Keratinocyte (primary cell): Measurements from ENCODE around the gene CCNH. TPM values are rescaled to one million over a fixed set of nuclear protein-coding genes. Genes with fewer than 3 reads are reported as not detected.

Source experiments
- DNase-seq: peaks from one replicate; pipeline ENCODE4 v3.0.0-alpha.2; 2011; ENCODE audit warnings: low read depth, missing footprints, low spot score
- FAIRE-seq: peaks from 2 replicates; lab custom pipeline; 2011; peaks lifted over from hg19 to GRCh38; lab: Jason Lieb, UNC
- H2AFZ ChIP-seq: 2 replicates; pipeline ENCODE4 v1.6.0; 2012; ENCODE audit warnings: low read length, control low read depth, inconsistent platforms; ENCODE audit not compliant: control insufficient read depth
- H3K27ac ChIP-seq: 2 replicates; pipeline ENCODE4 v1.5.1; 2011; ENCODE audit warnings: low read length; ENCODE audit not compliant: control insufficient read depth, insufficient read depth
- H3K27me3 ChIP-seq: 3 replicates; pipeline ENCODE4 v1.6.0; 2011; ENCODE audit warnings: low read length; ENCODE audit not compliant: control insufficient read depth, insufficient read depth; ENCODE audit errors: extremely low read depth
- H3K36me3 ChIP-seq, 2 experiments: 2 replicates in 1 of 2; 3 replicates in 1 of 2; pipeline ENCODE4 v1.5.1; 2011; ENCODE audit warnings: low read length in 2 of 2, mild to moderate bottlenecking in 1 of 2; ENCODE audit not compliant: control insufficient read depth in 2 of 2, insufficient read depth in 2 of 2; ENCODE audit errors: extremely low read depth in 1 of 2
- H3K4me1 ChIP-seq: 3 replicates; pipeline ENCODE4 v1.5.1; 2011; ENCODE audit warnings: low read length; ENCODE audit not compliant: control insufficient read depth, insufficient read depth; ENCODE audit errors: extremely low read depth
- H3K4me2 ChIP-seq: 3 replicates; pipeline ENCODE4 v1.6.0; 2011; ENCODE audit warnings: low read depth, low read length; ENCODE audit not compliant: control insufficient read depth, insufficient read depth; ENCODE audit errors: extremely low read depth
- H3K4me3 ChIP-seq, 3 experiments: fragments of 200-600 bp in 1 of 3; sonication (generic) in 1 of 3; 2 replicates in 2 of 3; 3 replicates in 1 of 3; pipeline ENCODE4 v1.5.1; 2011 to 2016; ENCODE audit warnings: low read length in 3 of 3, mild to moderate bottlenecking in 3 of 3, control low read depth in 2 of 3, inconsistent platforms in 1 of 3, low read depth in 1 of 3, mixed read lengths in 1 of 3, mixed run types in 1 of 3, moderate library complexity in 1 of 3; ENCODE audit not compliant: control insufficient read depth in 2 of 3, insufficient read depth in 2 of 3; ENCODE audit errors: extremely low read depth in 1 of 3
- H3K79me2 ChIP-seq: 2 replicates; pipeline ENCODE4 v1.6.0; 2012; ENCODE audit warnings: low read length; ENCODE audit not compliant: control insufficient read depth, insufficient read depth
- H3K9ac ChIP-seq: 3 replicates; pipeline ENCODE4 v1.6.0; 2011; ENCODE audit warnings: low read length; ENCODE audit not compliant: control insufficient read depth, insufficient read depth; ENCODE audit errors: extremely low read depth
- H3K9me1 ChIP-seq: 3 replicates; pipeline ENCODE4 v1.6.0; 2011; ENCODE audit warnings: low read length; ENCODE audit not compliant: control insufficient read depth, insufficient read depth; ENCODE audit errors: extremely low read depth
- H3K9me3 ChIP-seq: 2 replicates; pipeline ENCODE4 v1.5.1; 2012; ENCODE audit warnings: low read depth, low read length; ENCODE audit not compliant: control insufficient read depth
- H4K20me1 ChIP-seq: 3 replicates; pipeline ENCODE4 v1.6.0; 2011; ENCODE audit warnings: low read length; ENCODE audit not compliant: control insufficient read depth, insufficient read depth; ENCODE audit errors: extremely low read depth
- EZH2 ChIP-seq: IDR thresholded peaks from one replicate; pipeline ENCODE4 v1.6.1; 2012; ENCODE audit warnings: inconsistent platforms, mild to moderate bottlenecking, low read length, moderate library complexity
- dilution Hi-C: fragments of 300-500 bp; cut with MboI; formaldehyde crosslinking; loops from one replicate; pipeline ENCODE4 v1.7.0; 2020; ENCODE audit warnings: low sequenced_read_pairs; ENCODE audit not compliant: extremely low pct_ligation_motif_present
- polyA plus RNA-seq, 5 experiments: library from polyadenylated mRNA; depleted of rRNA in 3 of 5; stranded (reverse) in 3 of 5; stranded (forward) in 1 of 5; unstranded in 1 of 5; fragments of >200 nt; gene quantifications; 1 replicate in 1 of 5; 2 replicates in 3 of 5; 3 replicates in 1 of 5; pipeline versions ENCODE4 v1.2.1 to v1.2.3, GENCODE V29; 2011 to 2012; ENCODE audit warnings: missing spikeins in 2 of 5, low read depth in 1 of 5, low replicate concordance in 1 of 5
- TF ChIP-seq, protein P1 (sequence below), 3 experiments: IDR thresholded peaks in 1 of 3; conservative IDR thresholded peaks in 1 of 3; optimal IDR thresholded peaks in 1 of 3; 2 replicates in 2 of 3; 3 replicates in 1 of 3; pipeline versions ENCODE3 to v1.5.1; 2011; ENCODE audit warnings: low read length in 3 of 3, mild to moderate bottlenecking in 3 of 3, moderate library complexity in 2 of 3, control low read depth in 1 of 3, inconsistent platforms in 1 of 3; ENCODE audit not compliant: insufficient read depth in 2 of 3; ENCODE audit errors: extremely low read depth in 1 of 3

The CCNH gene
- polyA plus RNA-seq, 1 donor (not counting 4 experiments of a cell fraction or from before 2014, with no cell fraction given) = 56.5 TPM

DNA sequence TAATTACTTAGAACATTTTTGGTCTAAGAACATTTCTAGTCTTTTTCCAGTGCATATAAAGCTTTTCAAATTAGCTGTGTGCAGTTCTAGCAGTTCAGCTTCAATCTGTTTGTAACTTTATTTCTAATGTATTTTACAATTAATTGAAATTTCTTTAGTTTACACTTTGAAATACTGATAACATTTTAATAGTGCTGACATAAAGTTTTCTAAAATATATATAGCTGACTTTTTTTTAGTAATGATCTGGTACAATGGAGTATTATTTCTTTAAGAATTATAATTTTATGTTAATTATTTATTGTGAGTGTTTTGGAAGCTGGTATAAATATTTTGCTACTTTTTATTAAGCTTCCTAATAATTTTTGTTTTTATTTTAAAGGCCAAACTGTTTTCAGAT lies 43.3 kb downstream of the CCNH start:
- Histone ChIP-seq H3K4me1 (no peaks in the 10 kb centered on the region), H3K4me2 (no peak overlapping the region), H2AFZ (no peak overlapping the region), H3K36me3 (peaks cover 6 to 8% of the 10 kb centered on the region in 2 experiments), H3K9me3 (no peaks in the 10 kb centered on the region), H3K4me3 (no peak overlapping the region), H3K27me3 (no peaks in the 10 kb centered on the region), H3K27ac (no peak overlapping the region), H3K9me1 (no peaks in the 10 kb centered on the region), H3K9ac (no peak overlapping the region), H3K79me2 (no peaks in the 10 kb centered on the region), H4K20me1 (no peaks in the 10 kb centered on the region)
- TF ChIP-seq, protein P1, sequence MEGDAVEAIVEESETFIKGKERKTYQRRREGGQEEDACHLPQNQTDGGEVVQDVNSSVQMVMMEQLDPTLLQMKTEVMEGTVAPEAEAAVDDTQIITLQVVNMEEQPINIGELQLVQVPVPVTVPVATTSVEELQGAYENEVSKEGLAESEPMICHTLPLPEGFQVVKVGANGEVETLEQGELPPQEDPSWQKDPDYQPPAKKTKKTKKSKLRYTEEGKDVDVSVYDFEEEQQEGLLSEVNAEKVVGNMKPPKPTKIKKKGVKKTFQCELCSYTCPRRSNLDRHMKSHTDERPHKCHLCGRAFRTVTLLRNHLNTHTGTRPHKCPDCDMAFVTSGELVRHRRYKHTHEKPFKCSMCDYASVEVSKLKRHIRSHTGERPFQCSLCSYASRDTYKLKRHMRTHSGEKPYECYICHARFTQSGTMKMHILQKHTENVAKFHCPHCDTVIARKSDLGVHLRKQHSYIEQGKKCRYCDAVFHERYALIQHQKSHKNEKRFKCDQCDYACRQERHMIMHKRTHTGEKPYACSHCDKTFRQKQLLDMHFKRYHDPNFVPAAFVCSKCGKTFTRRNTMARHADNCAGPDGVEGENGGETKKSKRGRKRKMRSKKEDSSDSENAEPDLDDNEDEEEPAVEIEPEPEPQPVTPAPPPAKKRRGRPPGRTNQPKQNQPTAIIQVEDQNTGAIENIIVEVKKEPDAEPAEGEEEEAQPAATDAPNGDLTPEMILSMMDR (optimal IDR thresholded peaks at IDR 0.05 in 1 of 3, IDR thresholded peaks at IDR 0.05 in 1 of 3, conservative IDR thresholded peaks at IDR 0.05 in 1 of 3; ENCODE audit: extremely low read depth in 1 of 3, insufficient read depth in 2 of 3, low read length in 3 of 3) = no peak
- TF ChIP-seq EZH2 = no peak
- dilution Hi-C loops = no loop called here
- FAIRE-seq (no peak), DNase-seq (no peak)

DNA sequence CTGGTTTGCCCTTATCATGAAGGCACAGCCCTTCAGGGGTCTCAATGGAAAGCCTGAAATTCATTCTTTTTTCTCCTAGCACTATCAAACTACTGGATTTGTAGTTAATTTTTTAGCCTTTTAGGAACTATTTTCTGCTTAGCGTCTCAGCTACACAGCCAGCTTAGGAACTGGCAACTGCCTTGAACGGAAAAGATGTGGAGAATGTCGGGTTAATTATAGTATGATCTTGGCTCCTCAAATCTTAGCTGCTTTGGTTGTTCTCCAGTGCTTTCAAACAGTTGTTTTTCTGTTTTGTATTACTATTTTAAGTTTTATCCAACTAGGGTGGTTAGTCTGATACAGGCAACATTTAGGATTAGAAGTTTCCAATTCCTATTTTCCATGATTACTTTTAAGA lies 44.1 kb downstream of the CCNH start:
- no peak overlapping the region for H3K4me2 ChIP-seq
- H3K27ac ChIP-seq = no peak overlapping the region
- no peaks in the 10 kb centered on the region for H3K9me1 ChIP-seq
- H3K9ac ChIP-seq = no peak overlapping the region
- FAIRE-seq (no peak), DNase-seq (no peak)
- no peaks in the 10 kb centered on the region for H3K79me2 ChIP-seq
- H2AFZ ChIP-seq = no peak overlapping the region
- H4K20me1 ChIP-seq = no peaks in the 10 kb centered on the region
- peaks cover 8% of the 10 kb centered on the region in 2 experiments for H3K36me3 ChIP-seq
- no peaks in the 10 kb centered on the region for H3K9me3 ChIP-seq
- H3K4me3 ChIP-seq = no peak overlapping the region
- H3K4me1 ChIP-seq = no peaks in the 10 kb centered on the region
- dilution Hi-C loops = no loop called here
- TF ChIP-seq EZH2 = no peak
- TF ChIP-seq, protein P1 (optimal IDR thresholded peaks at IDR 0.05 in 1 of 3, IDR thresholded peaks at IDR 0.05 in 1 of 3, conservative IDR thresholded peaks at IDR 0.05 in 1 of 3; ENCODE audit: extremely low read depth in 1 of 3, insufficient read depth in 2 of 3, low read length in 3 of 3) = no peak
- no peaks in the 10 kb centered on the region for H3K27me3 ChIP-seq
